Left lung (tissue), 10 donors: Measurements from ENCODE around the gene SLC9A4. TPM values are rescaled to one million over a fixed set of nuclear protein-coding genes. Genes with fewer than 3 reads are reported as not detected.

ENCODE experiments used
- ATAC-seq: fragments of 200-7000 bp; cut with Tn5 transposase; one replicate; pipeline ENCODE4 v1.9.1; 2020; ENCODE audit warnings: moderate library complexity
- DNase-seq, 4 donors: peaks; one replicate each; pipeline ENCODE4 v3.0.0-alpha.2; 2013 to 2020
- H3K27ac ChIP-seq, 2 donors: fragments of 200-600 bp; sonication (generic) in 1 of 2; one replicate each; pipeline versions ENCODE4 v1.5.0 to v1.8.0; 2020 to 2021
- H3K27me3 ChIP-seq, 2 donors: fragments of 200-600 bp; sonication (generic) in 1 of 2; one replicate each; pipeline versions ENCODE4 v1.5.0 to v1.8.0; 2020 to 2021
- H3K36me3 ChIP-seq, 2 donors: fragments of 200-600 bp; sonication (generic) in 1 of 2; one replicate each; pipeline versions ENCODE4 v1.5.0 to v1.8.0; 2020 to 2021
- H3K4me1 ChIP-seq, 2 donors: fragments of 200-600 bp; one replicate each; pipeline ENCODE4 v1.8.0; 2021
- H3K4me3 ChIP-seq, 2 donors: fragments of 200-600 bp; sonication (generic) in 1 of 2; one replicate each; pipeline versions ENCODE4 v1.5.0 to v1.8.0; 2020 to 2021; ENCODE audit warnings: mild to moderate bottlenecking in 1 of 2
- H3K9me3 ChIP-seq, 2 donors: fragments of 200-600 bp; sonication (generic) in 1 of 2; one replicate each; pipeline versions ENCODE4 v1.5.0 to v1.8.0; 2020 to 2021
- intact Hi-C, 2 donors: fragments of 100-400 bp; cut with DNase I; formaldehyde crosslinking; loops; one replicate each; pipeline versions ENCODE4 v1.11.2 to v1.14.2; 2022
- microRNA-seq, 2 donors: library from miRNA; unstranded; fragments of <30 nt; microRNA quantifications; one replicate each; pipeline ENCODE4, GENCODE V29; 2019
- polyA plus RNA-seq, 6 donors: library from polyadenylated mRNA; unstranded; fragments of 120-200 nt; gene quantifications; one replicate each; pipeline ENCODE4 v1.2.1, GENCODE V29; 2013; ENCODE audit not compliant: insufficient read length in 6 of 6
- total RNA-seq, 2 donors: library from RNA; stranded (reverse); fragmentation: NEBNext Ultra II Directional; extraction: Animal tissue kit (Norgen Biotek cat#: 25700); gene quantifications; one replicate each; pipeline ENCODE4 v1.2.1, GENCODE V29; 2021
- TF ChIP-seq, protein P1 (sequence below), 2 donors: fragments of 200-600 bp; sonication (generic) in 1 of 2; IDR thresholded peaks; one replicate each; pipeline versions ENCODE4 v1.5.0 to v1.8.0; 2021; ENCODE audit warnings: antibody characterized with exemption in 2 of 2
- donor health status: DM: no; HTN: yes; CAD: no.
- donor health status: DM: no; HTN: no; CAD: no.

SLC9A4 gene
- total and polyA plus RNA-seq, 8 donors, result 0.06 to 0.08 (median 0.06) TPM; not detected in 4

DNA sequence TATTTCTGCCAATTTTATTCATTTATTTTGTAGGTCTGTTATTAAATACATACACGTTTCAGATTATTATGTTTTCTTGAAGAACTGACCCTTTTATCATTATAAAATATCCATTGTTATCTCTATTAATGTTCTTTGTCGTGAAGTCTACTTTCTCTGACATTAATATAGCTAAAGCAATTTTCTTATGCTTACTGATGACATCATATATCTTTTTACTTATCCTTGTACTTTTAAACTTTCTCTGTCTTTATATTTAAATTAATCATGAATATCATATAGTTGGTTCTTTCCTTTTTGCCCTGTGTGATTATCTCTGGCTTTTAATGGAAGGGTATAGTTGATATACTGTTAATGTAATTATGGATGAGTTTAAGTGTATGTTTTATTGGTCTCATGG is 109.8 kb downstream of the SLC9A4 start:
- Histone ChIP-seq H3K9me3 (no peaks in the 10 kb centered on the region), H3K4me3 (no peak overlapping the region), H3K27ac (no peak overlapping the region), H3K4me1 (no peaks in the 10 kb centered on the region), H3K36me3 (no peaks in the 10 kb centered on the region), H3K27me3 (no peaks in the 10 kb centered on the region)
- TF ChIP-seq, protein P1, sequence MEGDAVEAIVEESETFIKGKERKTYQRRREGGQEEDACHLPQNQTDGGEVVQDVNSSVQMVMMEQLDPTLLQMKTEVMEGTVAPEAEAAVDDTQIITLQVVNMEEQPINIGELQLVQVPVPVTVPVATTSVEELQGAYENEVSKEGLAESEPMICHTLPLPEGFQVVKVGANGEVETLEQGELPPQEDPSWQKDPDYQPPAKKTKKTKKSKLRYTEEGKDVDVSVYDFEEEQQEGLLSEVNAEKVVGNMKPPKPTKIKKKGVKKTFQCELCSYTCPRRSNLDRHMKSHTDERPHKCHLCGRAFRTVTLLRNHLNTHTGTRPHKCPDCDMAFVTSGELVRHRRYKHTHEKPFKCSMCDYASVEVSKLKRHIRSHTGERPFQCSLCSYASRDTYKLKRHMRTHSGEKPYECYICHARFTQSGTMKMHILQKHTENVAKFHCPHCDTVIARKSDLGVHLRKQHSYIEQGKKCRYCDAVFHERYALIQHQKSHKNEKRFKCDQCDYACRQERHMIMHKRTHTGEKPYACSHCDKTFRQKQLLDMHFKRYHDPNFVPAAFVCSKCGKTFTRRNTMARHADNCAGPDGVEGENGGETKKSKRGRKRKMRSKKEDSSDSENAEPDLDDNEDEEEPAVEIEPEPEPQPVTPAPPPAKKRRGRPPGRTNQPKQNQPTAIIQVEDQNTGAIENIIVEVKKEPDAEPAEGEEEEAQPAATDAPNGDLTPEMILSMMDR (IDR thresholded peaks at IDR 0.05), result no peak
- intact Hi-C loops, result no loop called here
- ATAC-seq (no peak), DNase-seq (no peak)

Small RNAs within 50 kb of the gene (microRNA-seq; reads per million reads assigned to microRNA genes)
- 2.5 to 22.8 reads per million in 2 donors for gene MIR4772

Other genes with a start within 250 kb of the SLC9A4 start
- gene IL1RL1, start 161.7 kb upstream of the SLC9A4 start, total RNA-seq, result 10 to 100 TPM in 1 of 2 donors, 1 to 10 TPM in 1; 3.7 to 72.2 TPM
- gene IL1RL1, start 161.7 kb upstream of the SLC9A4 start, polyA plus RNA-seq, result under 1 TPM; 0.13 to 0.31 (median 0.20) TPM
- 10 to 100 TPM in 1 of 2 donors, 1 to 10 TPM in 1; 3.8 to 35.6 TPM for gene IL18R1, start 117.4 kb upstream of the SLC9A4 start, total RNA-seq
- 1 to 10 TPM; 2.2 to 4.7 (median 4.0) TPM for gene IL18R1, start 117.4 kb upstream of the SLC9A4 start, polyA plus RNA-seq
- gene IL18RAP, start 50.1 kb upstream of the SLC9A4 start, total RNA-seq, result 10 to 100 TPM in 1 of 2 donors, under 1 TPM in 1; 0.64 to 15.2 TPM
- 1 to 10 TPM in 2 of 6 donors, under 1 TPM in 4; 0.43 to 1.9 (median 0.92) TPM for gene IL18RAP, start 50.1 kb upstream of the SLC9A4 start, polyA plus RNA-seq
- gene SLC9A2, start 146.3 kb downstream of the SLC9A4 start, total RNA-seq, result under 1 TPM; 0.29 to 0.58 TPM
- gene SLC9A2, start 146.3 kb downstream of the SLC9A4 start, polyA plus RNA-seq, result under 1 TPM; 0.10 to 0.38 (median 0.28) TPM